NCI-H2029 (cell line): ENCODE data around the gene PTPRN2.
A peak's percentile ranks its signal among the peaks of the same experiment; 100 is the strongest.

ENCODE experiments used
- DNase-seq: peaks from one replicate; lab custom pipeline; 2025; lab: John Stamatoyannopoulos, UW

Gene PTPRN2

DNA sequence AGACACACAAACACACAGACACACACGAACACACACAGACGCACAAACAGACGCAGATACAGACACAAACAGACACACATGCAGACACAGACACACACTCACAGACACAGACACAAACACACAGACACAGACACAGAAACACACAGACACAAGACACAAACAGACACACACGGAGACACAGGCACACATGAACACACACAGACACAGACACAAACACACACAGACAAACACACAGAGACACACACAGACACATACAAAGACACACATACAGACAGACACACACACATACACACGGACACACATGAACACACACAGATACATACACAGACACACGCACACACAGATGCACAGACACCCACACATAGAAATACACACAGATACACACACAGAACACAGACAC, 815.9 kb downstream of the PTPRN2 start:
- no peak for DNase-seq

DNA sequence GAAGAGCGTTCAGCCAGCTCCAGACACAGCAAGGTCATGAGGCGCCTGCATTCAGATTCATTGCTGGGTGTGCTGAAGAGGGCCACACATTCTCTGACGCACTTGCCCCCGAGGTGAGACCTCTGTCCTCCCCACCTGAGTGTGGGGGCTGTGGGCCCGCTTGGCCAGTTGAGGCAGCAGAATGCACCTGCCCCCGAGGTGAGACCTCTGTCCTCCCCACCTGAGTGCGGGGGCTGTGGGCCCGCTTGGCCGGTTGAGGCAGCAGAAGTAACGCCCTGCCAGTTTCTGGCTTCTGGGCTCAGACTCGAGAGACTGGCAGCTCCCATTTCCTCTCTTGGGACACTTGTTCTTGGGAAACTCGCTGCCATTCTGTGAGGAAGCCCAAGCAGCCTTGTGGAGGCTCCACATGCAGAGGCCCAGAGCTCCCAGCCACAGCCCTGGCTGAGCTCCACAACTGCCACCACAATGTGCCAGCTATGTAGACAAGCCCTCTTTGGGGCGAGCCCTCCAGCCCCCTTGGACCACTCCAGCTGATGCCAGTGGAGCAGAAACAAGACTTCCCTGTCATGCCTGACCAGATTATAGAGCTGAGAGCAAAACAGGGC, 816.8 kb downstream of the PTPRN2 start:
- DNase-seq: no peak

DNA sequence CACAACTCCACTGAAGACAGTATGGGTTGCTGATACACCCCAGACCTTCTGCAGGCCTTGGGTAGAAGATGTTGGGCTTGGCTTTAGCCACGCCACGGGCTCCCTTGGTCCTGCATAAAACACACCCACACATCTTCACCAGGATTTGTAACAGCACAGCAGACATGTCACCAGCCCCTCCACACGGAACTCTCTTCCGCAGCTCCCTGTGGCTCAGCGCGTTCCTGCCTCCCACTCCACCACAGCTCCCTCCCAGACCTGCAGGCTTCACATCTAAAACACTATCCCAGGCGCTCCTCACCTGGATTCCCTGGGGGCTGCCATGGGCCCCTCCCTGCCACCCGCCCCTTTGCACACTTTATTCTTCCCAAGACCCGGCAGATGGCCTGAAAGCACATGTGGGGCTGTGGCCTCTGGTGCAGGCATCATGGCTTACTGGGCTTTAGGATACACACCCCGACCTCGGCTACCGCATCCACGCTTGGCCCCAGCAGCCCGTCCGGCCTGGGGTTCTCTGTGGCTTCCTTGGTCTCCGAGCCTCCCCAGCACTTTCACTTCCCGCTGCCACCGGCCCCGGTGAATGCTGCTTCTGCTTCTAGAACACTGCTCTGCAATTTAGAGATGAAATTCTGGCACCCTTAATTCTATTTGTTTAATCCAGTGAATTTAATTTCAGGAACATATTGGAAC, 818.0 kb downstream of the PTPRN2 start:
- DNase-seq: peak; percentile 2

DNA sequence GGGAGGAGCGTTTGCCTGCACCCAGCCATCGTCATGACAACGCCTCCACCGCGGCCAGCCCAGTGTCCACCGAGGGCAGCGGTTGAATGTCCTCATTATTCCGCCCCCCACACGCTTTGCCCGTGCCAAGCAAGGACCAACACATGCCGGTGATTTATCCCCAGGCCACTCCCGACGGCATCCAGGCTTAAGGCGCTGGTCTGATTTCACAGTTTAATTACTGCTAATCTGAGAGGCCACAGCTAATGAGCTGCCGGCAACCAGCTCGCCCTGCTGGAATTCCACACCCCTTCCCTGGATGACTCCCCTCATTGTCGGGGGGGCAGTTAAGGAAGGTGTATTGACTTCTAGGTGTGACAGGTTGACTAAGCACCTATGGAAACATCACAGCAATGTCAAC, 818.5 kb downstream of the PTPRN2 start:
- peak; percentile 2 for DNase-seq

DNA sequence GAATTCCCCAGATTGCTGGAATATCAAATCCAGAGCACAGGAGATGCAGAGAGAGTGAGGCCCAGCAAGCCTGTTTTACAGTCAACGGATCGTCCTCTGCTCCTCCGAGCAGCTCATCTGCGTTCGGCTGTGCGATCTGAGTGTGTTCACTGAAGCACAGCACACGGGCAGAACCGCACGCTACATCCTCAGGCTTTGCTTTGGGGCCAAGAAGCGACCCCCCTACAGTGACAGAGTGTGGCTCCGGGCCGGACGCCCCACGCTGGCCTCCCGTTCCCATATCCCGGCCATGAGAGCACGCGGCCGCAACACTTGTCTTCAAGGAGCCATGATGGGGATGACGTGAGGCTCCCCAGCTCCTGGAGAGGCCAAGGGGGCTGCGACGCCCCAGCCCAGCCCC, 819.4 kb downstream of the PTPRN2 start:
- no peak for DNase-seq

DNA sequence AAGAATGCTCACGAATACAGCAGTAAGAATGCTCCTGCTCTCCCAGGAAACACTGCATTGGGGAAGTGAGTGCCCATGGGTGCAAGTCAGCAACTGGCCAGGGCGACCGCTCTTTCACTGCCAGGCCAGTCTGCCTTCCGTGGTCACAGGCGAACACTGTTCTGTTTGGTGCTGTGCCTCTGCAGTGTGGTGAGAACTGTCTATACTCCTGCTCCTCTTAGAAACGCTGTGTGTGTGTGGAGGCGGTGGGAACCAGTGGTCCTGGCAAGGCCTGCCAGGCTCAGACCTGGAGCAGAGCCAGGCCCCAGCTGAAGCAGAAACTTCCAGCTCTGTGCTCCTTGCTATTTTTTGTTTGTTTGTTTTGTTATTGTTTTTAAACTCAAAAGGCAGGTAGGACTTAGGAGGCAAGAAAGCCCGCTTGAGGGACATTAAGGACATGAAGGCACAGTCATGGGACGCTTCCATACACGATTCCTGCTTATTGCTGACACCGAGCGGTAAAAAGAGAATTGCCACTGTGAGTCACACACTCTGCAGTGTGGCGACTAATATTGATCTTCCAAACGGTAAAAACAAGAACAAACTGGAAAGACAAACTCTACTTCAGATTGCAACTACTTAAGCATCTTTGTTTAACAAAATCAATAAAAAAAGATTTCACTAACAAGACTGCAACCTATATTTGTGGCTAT, 820.0 kb downstream of the PTPRN2 start:
- no peak for DNase-seq

DNA sequence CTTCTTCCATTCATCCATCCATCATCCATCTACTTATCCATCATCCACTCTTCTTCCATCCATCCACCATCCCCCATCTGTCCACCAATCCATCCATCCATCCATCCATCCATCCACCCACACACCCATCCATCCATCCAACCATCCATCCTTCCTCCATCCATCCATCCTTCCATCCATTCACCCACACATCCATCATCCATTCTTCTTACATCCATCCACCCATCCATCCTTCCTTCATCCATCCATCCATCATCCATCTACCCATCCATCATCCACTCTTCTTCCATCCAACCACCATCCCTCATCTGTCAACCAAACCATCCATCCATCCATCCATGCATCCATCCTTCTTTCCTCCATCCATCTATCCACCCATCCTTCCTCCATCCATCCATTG, 821.5 kb downstream of the PTPRN2 start:
- no peak for DNase-seq

DNA sequence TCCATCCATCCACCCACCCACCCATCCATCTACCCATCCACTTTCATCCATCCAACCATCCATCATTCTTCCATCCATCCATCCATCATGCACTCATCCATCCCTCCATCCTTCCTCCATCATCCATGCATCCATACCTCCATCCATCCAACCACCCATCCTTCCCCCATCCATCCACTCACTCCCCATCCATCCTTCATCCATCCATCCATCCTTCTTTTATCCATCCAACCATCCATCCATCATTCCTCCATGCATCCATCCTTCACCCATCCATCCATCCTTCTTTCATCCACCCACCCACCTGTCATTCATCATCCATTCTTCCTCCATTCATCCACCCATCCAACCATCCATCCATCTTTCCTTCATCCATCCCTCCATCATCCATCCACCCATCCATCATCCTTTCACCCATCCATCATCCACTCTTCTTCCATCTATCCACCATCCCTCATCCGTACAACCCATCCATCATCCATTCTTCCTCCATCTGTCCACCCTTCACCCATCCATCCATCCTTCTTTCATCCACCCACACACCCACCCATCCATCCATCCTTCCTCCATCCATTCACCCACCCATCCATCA, 822.6 kb downstream of the PTPRN2 start:
- no peak for DNase-seq

DNA sequence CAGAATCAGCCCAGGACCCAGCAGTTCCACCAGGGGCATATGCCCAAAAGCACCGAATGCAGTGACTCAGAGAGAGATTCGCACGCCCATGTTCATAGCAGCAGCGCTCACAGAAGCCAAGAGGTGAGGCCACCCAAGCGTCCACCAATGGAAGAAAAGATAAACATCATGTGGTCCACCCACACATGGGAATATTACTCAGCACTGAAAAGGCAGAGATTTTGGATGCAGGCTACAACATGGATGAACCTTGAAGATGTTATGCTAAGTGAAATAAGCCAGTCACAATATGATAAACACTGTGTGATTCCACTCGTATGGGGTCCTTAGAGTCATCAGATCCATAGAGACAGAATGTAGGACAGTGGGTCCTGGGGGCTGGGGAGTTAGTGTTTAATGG, 823.4 kb downstream of the PTPRN2 start:
- DNase-seq: no peak

DNA sequence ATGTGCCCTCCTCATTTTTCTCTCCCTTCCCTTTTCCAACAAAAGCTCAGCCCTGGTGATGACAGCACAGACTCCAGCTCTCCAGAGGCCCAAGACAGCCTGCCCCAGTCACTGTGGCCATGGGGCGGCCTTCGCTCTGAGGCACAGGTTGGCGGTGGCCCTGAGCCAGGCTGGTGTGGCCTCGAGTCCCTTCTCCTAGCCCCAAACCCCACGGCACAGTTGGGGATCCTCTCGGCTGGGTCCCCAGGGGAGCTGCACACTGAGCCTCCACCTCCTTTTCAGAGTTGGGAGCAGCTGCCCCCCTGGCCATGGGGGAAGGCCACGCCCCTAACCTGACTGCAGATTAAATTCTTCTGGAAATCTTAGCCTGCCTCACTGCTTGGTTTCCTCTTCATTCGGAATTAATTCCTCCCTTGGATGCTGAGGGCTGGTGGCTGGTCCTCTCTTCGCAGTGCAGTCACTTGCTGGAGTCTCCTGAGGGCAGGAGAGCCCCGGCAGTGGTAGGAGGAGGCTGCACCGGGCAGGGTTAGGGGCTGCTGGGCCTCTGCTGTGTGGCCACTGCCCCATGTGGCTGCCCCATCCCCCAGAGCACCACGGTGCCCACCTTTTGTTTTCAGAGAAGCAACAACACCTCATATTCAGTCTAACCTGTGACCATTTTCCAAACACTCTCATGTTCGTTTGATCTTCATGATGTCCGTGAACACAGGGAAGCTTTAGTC, 824.2 kb downstream of the PTPRN2 start:
- DNase-seq: no peak

DNA sequence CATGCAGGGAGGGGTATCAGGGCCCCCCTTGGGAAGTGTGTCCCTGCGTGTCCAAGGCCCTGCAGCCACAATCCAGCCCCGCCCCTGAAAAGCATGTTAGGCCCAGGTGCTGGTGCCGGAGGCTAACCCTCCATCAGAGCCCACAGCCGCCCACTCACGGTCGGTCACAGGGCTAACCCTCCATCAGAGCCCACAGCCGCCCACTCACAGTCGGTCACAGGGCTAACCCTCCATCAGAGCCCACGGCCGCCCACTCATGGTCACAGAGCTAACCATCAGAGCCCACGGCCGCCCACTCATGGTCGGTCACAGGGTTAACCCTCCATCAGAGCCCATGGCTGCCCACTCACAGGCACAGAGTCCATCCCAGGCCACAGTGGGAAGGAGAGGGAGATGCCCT, 824.8 kb downstream of the PTPRN2 start:
- DNase-seq: no peak

DNA sequence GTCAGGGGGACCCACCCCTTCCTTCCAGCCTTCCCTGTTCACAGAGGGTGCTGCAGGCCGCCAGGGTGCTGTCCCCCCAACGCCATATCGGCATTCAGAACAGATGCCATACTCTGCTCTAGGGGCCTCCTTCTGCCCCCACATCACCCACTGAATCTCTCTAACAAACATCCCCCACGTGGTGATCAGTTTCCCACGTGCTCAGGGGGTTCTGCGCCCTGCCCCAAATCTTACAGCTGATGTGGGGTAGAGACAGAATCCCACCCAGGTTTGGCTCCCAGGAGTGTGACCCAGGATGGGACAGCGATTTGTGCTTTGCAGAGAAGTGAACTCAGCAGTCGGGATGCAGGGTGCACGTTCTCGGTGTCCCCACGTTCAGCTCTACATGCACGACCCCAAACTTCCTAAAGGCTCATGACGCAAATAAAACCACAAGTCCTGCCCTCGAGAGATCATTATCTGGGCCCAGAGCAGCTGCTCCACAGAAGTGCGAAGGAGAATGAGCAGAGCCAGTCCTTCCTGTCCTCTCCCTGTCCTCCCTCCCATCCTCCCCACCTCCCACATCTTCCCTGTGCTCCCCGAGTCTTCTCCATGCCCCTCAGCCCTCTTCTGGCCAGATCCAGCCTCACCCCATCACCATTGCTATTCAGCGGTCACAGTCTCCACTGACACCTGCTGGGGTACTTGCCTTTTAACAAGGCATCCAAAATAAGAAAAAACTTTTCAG, 827.5 kb downstream of the PTPRN2 start:
- DNase-seq: no peak

DNA sequence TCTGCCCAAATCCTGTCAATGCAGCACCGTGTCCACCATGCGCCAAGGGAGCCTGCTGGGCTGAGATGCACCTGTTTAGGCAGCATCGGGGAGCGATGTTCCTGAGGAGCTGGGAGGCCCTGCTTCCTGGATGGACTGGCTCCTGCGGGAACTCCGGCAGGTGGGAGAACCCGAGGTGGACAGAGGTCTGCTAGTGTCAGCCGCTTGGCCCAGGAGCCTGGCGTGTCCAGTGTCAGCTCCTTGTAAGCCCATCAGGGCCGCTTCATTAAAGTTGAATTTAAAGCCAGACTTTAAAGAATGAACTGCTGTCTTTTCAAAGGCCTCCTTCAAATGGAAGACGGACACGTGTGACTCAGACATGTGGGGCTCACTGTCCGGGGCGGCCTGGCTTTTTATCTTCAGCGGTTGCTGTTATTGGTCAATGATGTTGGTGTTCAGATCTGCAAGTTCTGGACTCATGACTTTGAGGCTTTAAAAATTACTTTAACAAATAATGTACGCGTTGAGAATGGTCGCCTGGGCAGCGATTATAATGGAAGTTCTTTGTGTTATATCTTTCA, 828.3 kb downstream of the PTPRN2 start:
- DNase-seq: no peak

DNA sequence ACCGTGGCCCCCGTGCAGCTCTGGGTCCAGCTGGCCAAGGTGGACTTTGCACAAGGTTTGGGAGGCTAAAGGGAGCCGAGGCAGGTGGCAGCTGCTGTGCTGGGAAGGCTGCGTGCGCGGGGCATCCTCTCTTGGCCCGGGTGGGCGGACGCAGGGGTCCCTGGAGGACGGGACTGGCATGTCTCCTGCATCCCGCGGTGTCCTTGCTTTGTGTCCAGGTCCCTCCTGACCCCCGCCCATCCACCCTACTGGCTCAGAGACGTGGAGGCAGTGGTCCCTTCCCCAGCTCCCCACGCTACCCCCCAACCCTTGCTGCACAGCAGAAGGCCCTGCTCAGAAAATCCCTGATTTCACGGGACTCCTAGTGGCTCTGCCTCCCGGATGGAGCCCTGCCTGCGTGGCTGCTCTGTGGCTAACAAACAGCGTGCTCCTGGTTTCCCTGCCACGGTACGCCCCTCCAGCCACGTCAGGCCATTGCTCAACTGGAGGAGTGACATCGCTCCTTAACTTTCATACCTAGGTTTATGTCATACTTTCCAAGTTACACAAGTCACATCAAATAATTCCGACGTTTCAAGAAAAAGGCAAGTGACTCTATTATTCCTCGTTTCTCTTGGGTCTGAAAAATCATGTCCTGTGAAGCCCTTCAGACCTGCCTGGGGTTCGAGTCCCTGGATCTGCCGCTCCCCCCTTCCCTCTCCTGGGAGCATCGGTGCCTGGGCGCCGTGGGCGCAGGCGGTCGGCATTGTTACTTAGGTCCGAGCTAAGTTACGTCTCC, 829.0 kb downstream of the PTPRN2 start:
- no peak for DNase-seq

DNA sequence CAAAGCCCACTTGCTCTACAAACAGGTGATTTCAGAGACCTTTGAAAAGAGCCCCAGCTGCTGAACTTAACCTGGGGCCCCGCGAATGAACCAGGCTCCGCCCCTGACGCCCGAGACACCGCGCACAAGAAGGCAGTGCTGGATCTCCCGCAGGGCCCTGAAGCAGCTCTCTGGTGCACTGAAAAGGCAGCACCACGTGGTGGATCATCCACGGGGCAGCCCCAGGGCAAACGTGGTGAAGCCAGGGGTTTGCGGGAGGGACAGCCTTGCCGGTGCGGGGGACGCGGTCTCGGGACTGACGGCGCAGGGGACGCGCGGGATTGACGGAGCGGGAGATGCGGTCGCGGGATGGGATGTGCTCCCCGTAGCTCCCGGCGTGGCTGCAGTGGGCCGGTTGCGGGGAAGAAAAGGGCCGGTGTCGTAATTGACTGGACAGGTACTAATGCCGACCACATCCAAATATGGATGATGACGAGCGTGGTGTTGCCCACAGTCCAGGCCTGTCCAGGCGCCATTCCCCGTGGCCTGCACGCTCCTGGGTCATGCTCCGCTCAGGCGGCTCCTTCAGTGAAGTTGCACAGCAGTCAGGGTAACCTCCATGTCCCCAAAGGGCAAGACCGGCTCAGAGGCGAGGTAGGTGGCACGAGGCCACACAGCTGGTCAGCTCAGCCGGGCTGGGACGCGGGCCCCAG, 829.7 kb downstream of the PTPRN2 start:
- no peak for DNase-seq

DNA sequence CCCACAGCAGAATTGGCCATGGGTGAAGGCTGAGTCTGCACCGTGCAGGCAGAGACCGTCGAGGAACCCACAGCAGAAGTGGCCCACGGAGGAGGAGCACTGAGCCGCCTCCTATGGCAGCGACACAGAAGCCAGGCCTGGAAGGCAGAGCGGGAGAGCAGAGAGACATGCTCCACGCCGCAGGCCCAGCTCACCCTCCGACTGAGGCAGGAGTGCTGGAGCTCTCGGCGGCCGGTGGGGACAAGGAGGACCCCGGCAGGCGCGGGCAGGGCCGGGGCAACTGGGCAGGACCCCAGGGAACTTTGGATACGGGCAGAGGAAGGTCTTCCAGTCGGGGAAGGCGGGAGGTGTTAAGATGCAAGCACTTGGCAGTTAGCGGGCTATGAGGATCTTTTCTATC, 830.4 kb downstream of the PTPRN2 start:
- no peak for DNase-seq

DNA sequence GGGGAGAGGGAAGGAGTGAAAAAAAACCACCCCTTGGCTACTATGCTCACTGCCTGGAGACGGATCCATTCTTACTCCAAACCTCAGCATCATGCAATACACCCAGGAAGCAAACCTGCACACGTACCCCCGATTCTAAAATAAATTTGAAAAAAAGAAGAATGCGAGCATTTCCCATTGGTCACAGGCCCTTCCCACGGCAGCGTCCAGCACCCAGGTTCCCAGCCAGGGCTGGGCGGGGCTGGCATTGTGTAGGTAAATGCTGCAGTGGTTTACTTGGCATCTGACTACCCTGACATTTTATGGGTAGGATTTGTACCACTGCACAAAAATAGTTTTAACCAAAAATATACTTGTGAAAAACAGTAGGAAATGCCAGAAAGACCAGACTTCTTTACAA, 831.9 kb downstream of the PTPRN2 start:
- no peak for DNase-seq

DNA sequence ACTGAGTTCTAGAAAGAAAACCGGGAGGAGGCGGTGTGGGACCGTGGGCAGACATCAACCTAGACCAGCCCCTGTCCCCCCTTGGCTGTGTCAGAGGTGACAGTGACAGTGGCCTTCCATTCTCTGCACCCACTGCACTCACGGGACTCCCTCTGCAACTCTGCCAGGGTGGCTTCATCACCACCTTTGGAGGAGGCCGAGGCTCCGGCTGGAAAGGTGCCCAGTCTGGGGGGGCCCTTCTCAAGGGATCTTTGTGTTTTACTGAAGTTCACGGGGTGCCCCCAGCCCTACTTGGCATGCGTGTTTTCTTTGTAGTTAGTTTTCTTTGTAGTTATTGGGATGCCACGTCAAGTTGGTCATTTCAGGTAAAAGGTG, 833.2 kb downstream of the PTPRN2 start:
- no peak for DNase-seq

DNA sequence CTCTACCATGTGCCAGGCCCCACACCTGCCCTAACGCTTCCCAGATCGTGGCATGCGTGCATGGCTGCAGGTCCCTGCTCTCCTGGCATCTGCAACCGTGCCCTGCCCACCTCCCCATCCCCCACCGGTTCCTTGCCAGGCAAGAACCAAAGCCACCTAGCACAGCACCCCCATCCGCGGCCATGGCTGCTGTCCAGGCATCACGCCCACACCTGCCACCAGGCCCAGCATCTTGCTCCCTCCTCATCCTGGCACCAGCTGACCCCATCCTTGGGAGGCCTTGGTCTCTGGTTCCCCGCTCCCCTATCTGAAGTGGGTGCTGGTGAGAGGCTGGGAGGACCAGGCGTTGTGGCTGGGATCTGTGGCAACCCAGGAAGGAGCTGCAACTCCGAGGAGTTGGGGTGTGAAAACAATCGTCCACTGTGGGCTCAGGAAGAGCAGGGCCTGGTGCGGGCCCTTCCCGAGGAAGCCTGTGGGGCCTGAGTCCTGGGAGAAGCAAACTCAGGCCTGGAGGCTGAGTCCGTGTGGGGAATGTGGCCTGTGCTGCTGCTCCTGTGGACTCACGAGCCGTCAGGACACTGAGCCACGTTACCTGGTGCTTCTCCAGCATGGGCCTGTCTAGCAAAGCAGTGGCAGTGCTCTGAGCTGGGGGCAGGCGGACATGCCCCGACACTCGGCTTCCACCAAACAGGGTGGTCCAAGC, 833.8 kb downstream of the PTPRN2 start:
- DNase-seq: no peak
